Body of pancreas (tissue), 4 donors: Measurements from ENCODE around the gene TPD52L1.

Experiments used
- CTCF ChIP-seq, 7 experiments: fragments of 450-650 bp in 4 of 7; fragments of 200-600 bp in 3 of 7; sonication (generic) in 3 of 7; IDR thresholded peaks; one replicate each; pipeline ENCODE4 v1.5.1; 2016 to 2019; ENCODE audit warnings: antibody characterized with exemption in 7 of 7
- POLR2A ChIP-seq, 3 donors: fragments of 450-650 bp; IDR thresholded peaks; one replicate each; pipeline ENCODE4 v1.6.1; 2016; ENCODE audit warnings: antibody characterized with exemption in 3 of 3, mild to moderate bottlenecking in 2 of 3

- TF ChIP-seq POLR2A (IDR thresholded peaks at IDR 0.05) (no peak), CTCF (IDR thresholded peaks at IDR 0.05) (no peak)
Measured at GRCh38 chr6:125232466-125232865, 78.9 kb downstream of the TPD52L1 start.
